NOMO-1 treated with dmso at 0.1 percent for 144 hours (cell line): ENCODE results near the gene DST.

ENCODE experiments used
- DNase-seq: peaks from one replicate; lab custom pipeline; 2025; ENCODE audit not compliant: unreplicated experiment; lab: John Stamatoyannopoulos, UW

Gene DST

DNA sequence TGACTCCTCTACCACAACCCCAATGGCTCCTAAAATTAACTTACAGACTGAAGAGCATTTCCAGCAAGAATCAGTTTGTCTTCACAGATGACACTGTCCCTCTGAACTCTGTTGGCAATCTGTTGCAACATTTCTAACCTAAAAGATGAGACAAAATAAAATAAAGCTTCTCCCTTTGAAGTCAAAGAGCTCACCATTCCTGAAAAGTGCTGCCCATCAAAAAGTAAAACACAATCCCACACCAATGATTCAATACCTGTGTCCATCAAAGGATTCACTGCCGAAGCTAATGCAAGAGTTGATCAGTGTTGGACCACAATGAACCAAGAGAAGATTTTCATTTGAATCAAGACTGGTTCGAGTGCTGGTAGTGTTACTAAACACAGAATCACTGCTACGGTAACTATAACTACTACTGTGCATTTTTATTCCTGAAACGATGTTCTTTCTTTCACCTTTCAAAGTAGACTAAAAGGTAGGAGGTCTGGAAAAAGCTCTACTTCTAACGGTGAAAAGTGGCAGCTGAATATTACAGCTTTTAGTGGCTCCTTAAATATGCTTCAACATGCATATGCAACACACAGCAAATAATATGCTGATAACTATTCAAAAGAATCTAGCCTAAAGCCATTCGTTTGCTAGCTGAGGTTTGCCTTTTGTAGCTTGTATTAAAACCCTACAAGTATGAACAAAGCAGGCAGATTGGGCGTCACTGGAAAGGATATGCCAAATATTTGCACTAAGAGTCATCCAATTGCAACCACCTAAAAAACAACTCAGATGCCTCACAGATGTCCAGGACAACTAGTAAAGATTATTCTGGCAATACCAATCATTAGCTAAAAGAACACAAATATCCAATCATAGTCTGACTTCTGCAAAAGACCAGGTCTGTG is at the start of gene DST:
Gene DST (minus strand): TSS at position 524 of the 896 bp plus-strand sequence.
- DNase-seq = no peak

DNA sequence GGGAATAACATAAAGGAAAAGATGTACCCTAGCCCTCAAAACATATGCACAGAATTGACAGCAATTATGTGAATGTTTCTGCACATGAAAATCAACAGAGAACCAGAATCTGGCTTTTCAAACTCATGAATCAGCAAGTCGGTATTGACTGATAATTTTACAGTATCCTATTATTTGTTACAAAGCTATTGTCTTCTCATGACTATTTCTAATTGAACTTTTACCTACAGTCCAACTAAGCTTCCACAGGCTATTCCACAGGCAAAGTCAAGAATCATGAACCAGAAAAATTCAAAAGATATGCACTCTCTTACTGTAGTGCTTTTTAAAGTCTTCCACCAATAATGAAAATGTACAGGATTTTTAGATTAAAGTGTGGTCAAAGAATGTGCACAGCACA is 49.1 kb upstream of the DST start:
- DNase-seq = no peak

DNA sequence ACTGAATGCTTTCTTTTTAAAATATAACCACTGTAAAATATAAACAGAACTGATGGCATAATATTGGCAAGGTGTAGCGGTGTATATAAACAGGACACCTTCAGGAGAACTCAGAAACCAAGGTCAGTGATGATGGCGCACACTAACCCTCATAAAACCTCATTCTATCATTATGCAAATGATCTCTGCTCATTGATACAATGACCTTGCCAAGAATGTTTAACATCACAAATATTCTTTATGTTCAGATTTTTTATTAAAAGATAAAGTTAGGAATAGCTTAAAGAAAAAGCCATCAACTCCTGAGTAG is 48.6 kb upstream of the DST start:
- no peak for DNase-seq

DNA sequence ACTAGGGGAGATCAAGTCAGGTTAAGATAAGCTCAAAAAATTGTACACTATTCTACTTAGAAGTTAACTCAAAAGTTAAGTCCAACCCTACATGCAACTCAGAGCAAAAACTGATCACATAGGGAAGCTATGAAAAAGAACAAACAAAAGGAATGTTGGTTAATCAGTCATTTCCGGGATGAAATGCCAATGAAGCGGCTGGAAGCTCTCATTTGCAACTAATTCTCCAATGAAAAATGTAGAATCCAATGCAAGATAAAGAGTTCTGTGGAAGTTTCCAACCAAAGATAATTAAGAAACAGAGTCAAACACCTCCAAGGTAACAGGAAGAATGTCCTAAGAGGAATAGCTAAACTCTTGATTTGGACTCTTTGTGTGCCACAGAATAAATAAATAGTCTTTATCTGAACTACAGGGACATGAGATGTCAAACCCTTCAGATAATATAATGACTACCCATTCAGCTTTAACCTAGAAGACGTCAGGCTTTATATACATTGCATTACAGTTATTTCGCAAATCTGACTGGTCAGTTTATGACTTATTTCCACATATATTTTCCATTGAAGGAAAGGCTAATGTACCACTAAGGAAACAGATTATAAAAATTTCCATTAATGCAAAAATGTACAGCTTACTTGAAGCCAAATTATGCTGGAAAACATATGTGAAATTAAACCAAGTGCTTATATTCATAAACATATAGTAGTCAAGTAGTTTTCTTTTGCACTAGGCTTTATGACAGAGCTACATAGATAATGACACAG is 48.0 kb upstream of the DST start:
- DNase-seq = no peak

DNA sequence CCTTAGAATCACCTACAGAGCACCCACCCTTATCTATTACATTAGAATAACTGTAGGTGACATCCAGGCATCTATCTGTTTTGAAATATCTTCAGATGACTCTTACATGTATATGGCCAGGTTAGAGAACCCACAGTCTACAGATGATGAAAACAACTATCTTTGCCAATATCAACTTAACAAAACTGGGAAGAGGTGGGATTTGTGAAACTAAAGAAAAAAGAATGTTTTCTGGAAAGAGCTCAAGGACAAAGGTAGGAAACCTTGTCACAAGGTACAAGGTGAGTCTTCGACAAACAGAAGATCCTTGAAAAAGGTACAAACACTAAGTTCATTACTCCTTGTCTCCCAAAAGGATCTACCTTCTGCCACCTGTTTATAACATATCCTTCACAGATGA is 47.0 kb upstream of the DST start:
- DNase-seq = no peak

DNA sequence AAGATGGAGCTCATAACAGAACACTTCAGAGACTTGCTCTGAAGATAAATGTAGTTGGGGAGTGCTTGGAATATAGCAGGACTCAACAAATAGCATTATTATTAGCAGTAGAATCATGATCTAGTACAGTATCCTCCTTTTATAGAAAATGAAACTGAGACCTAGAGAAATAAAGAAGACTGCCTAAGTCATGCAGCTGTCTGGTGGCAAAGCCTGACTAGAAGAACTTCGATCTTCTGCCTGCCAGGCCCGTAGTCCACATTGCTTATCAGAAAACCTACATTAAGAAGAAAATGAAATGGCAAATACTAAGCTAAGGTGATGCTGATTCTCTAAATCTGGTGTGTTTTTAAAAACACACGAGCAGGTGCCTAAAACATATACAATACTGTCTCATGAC is 46.4 kb upstream of the DST start:
- no peak for DNase-seq

DNA sequence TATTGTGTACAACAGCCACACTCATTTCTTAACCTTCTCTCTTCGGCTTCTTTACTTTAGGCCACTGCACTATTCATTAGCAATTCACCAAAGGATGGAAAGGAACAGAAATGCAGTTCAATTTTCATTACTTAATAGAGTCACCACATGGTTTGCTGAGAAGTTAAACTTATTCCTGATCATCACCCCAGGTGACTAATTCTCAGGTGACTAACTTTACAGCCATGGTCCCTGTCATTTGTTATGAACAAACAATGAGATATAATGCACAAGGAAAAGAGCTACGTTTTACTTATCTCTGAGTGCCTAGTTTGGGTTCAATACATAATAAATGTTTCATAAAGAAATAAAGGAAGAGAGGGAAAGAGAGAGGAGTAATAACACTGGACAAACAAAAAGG is 45.8 kb upstream of the DST start:
- DNase-seq = no peak

DNA sequence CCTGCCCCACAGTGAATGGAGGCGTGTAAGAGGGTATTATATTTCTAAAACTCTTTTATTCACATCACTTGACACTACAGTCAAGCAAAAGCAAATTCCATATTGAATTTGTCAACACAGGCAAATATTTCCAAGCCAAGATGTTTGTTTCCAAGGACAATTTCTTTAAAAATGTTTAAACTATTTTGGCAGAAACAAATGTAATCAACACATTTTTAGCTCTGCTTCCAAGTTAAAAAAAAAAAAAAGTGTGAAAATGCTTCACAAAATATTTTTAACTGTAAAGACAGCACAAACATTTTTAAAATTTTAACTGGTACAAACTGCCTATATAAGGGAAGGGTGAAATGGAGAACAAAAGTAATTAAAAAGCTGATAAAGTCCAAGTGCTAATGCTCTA is 44.9 kb upstream of the DST start:
- no peak for DNase-seq

DNA sequence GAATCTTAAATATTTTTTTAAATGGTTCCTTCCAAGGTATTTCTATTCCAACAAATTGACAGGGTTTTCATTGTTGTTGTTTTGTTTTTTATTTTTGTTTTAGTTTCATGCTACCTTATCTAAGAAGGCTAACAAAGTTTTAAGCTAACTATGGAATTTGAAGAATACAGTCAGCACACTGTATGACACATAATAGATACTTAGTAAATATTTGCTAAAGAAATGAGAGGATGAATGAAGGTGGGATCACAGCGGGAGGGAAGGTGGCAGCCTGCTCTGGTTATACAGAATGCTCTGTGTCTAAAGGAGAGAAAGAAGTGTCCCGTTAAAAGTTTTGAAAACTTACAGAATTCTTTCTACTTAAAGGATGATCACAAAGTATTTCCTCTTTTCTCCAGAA is 43.7 kb upstream of the DST start:
- DNase-seq = no peak

DNA sequence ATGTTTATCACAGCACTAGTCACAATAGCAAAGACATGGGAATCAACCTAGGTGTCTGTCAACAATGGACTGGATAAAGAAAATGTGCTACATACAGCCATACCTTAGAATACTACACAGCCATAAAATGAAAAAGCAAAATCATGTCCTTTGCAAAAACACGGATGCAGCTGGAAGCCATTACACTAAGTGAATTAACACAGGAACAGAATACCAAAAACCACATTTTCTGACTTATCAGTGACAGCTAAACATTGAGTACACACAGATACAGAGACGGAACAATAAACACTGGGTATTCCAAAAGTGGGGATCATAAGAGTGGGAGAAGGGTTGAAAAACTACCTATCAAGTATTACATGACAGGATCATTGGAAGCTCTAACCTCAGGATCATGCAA is 43.3 kb upstream of the DST start:
- no peak for DNase-seq

DNA sequence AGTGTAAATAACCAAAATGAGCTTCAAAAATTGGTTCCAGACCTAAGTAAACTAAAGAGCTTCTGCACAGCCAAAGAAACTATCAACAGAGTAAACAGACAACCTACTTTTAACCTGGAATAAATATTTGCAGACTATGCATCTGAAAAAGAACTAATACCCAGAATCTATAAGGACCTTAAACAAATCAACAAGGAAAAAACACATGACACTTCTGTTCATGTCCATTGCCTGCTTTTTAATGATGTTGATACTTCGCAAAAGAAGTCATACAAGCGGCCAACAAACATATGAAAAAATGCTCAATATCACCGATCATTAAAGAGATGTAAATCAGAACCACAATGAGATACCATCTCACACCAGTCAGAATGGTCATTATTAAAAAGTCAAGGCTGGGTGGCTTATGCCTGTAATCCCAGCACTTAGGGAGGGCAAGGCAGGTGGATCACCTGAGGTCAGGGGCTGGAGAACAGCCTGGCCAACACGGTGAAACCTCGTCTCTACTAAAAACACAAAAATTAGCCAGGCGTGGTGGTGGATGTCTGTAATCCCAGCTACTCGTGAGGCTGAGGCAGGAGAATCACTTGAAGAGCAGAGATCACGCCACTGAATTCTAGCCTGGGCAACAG is 42.5 kb upstream of the DST start:
- no peak for DNase-seq

DNA sequence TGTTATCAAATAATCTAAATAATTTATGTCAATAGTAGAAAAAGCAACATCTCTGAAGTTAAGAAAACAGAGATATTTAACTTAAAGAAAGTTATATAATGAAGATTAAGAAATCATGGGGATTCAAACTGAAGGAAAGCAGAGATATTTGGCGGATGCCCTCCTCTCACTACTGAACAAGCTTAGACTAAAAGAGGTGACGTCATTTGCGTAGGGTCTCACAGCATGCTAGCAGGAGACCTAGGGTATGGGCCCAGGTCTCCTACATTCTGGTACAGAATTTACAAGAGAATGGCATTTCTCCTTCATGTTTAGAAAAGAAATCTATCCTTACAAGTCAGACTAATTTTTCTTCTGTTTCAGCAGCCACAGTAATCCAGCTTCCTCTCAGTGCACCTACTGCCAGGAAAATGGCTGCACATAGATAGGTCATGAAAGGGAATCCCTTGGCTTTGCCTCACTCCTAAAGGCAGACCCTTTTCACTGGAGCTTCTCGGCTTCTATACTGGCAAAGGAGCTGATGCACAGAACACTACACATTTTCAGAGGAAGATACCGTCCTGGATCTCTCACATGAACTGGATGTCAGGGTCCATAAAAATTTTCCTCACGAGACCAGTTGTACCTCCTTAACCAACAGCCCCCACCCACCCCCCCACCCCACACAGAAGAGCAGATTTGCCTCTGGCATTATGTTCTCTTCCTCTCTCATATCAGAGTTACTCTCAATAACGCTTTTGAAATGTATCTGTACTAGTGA is 41.8 kb upstream of the DST start:
- DNase-seq = no peak

DNA sequence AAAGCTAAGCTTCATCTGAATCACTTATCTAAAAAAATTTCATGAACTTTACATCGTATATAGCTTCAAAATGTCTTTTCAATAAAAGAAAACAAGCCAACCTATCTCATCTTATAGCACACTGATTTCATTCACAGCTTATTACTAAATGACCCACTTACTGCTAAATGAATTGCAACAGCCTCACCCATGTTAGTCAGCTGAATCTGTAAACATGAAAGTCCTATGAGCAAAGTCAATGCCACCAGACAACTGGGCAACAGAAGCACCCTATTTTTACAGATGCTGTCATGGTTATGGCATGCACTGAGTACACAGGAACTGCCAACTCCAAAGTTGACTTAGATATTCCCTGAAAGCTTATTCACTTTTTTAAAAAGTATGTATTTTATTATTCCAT is 41.2 kb upstream of the DST start:
- DNase-seq = no peak

DNA sequence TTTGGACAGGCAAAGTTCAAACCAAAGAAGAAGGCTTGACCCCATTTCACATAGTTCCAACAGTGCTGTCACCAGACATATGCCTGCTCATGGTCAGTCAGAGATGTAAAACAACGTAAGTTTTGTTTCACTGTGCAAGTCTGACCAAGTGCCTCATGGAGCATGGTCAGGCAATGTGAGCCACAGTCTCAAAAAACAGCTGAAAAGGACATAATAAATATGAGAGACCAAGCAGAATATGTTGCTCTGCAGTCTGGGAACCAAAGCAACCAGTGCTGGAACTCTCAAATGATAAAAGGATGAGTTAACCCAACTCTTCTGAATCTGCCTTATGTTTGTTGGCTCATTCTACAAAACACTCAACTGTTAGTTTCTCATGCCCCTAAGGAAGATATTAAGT is 39.9 kb upstream of the DST start:
- DNase-seq = no peak

DNA sequence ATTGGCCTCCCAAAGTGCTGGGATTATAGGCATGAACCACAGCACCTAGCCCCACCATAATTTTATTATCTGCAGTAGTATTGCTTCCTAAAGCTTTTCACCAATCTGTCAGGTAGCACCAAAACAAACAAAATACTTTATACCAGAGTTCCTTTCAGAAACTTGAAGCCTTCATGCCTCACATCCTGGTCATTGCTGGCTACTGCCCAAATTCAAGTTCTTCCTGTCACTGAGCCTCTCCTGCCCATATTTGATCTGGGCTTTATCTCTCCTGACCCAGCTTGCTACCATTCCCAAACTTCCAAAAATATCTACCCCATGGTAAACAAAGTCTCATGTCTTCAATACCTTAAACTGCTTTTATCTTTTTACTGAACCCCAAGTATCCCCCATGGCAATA is 34.9 kb upstream of the DST start:
- no peak for DNase-seq

DNA sequence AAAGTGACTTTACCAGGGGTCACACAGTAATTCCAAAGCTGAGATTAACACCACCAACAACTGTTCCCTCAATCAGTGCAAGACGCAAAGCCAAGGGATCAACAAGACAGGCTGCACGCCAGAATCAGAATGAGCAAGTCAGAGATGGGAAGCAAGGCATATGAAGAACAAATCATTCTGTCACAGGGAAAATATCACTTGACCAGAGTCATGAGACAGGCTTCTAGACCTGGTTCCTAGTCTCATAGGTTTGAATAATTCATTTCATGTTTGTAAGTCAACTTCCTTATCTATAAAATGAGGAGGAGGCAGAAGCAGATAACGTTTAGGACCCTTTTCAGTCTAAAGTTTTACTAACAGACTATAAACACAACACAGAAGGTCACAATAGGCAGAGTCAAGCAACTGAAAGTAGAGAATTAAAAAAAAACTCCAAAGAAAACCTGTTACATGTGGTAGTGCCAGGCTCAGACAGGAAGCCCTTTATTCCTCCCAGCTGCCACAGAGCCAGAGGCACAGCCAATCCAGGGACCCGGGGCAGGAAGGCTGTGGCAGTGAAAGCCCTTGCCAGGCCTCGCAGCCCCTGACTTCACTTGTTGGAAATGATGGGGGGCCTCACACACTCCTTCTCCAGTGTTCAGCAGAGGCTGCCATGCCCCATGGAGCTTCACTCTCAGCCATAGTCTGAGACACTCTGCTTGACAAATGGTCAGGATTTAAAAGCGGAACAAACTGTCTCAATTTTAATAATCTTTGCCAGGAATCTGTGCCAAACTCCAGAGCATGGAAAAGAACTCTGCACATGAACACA is 29.2 kb upstream of the DST start:
- DNase-seq = no peak

DNA sequence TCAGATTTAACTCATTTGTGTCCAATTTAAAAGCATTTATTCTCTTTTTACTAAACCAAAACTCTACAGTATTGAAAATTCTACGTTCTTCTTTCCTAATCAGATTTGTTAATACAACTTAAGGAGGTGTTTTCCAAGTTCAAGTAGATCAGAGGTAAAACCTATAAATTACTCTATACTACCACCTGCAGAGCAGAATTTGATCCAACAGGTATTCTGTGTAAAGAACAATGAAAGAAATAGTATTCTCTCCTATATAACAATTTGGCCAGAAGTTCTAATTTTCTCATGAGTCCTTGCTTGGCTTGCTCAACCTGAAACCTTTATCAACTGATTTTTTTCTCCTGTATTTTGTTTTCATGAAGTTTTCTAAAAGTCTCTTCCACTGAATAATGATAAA is 28.5 kb upstream of the DST start:
- no peak for DNase-seq

DNA sequence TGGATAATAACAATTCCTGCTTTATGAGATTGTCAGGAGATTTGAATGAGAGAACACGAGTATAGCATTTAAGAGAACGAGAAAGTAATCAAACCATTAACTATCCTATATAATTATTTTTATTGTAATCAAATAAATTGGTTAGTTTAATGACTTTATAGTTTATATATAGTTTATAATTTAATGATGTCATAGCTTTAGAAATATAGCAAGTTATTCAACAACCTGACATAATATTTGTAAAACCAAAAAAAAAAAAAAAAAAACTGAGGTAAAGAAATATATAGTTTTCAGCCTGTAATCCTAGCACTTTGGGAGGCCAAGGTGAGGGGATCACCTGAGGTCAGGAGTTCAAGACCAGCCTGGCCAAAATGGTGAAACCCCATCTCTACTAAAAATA is 26.4 kb upstream of the DST start:
- no peak for DNase-seq

DNA sequence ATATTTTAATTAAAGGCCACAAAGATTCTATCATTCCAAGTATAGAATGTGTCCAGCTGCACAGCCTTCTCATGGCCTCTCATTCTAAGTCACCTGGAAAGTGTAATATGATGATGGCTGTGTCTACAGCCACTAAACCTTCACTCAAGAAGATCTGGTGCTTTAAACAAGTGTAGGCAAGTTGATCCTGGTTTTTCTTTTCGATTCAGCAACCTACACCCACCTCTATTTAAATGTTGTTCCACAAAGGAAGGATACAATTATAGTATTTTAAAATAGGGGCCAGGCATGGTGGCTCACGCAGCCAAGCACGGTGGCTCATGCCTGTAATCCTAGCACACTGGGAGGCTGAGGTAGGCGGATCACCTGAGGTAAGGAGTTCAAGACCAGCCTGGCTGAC is 25.5 kb upstream of the DST start:
- no peak for DNase-seq

DNA sequence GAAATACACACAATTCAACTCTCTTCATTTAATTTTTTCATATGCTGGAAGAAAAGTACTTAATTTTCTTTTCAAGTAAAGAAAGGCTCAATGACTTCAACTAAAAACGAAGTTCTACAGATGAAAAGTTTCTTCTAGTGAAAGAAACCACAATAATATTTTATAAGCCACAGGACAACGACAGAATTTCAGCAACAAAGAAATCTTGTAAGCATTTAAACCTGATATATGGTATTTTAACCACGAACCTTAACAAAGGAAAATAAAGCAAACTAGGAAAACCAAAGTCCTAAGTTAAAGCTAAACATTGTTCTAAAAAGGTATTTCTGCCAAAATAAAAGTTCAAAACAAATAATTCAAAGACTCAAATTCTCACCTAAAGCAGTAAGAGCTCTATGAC is 24.6 kb upstream of the DST start:
- DNase-seq = no peak

DNA sequence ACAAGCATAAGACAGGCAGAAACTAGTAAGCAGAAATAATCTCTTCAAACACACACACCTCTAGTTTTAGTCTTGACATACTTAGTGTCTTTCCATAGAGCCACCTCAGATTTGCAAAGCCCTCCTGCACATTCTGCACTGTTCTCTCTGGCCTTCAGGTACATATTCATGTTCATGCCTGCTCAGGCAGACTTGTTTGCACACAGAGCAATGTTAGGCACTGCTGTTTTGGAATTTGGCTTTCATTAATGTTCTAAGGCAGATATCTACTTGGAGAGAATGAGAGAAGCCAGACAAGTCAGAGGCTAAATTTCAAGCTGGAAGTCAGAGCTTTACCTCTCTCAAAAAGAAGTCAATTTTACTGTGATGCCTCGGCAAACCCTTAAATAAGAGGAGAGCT is 21.3 kb upstream of the DST start:
- DNase-seq = no peak
